B cell (primary cell): ENCODE data around the gene TBC1D2B. TPM values are rescaled to one million over a fixed set of nuclear protein-coding genes. Genes with fewer than 3 reads are reported as not detected.
A peak's percentile ranks its signal among the peaks of the same experiment; 100 is the strongest.
"Not testable (repeated sequence)": the region's sequence is repeated elsewhere in the genome, so short reads cannot be mapped to it uniquely, and the experiment has no call there.

Experiments
- ATAC-seq: fragments of 200-7000 bp; cut with Tn5 transposase; one replicate; pipeline ENCODE4 v1.10.0; 2021; ENCODE audit warnings: low read depth, mild to moderate bottlenecking, moderate number of reproducible peaks, moderate library complexity
- CTCF ChIA-PET: fragments of 350-600 bp; sonication (Branson Sonifier 250); formaldehyde crosslinking; loops from one replicate; lab custom pipeline; 2021; ENCODE audit warnings: antibody characterized with exemption, inconsistent platforms; lab: Charles Lee
- POLR2A ChIA-PET: fragments of 350-600 bp; sonication (Branson Sonifier 250); formaldehyde crosslinking; loops from one replicate; lab custom pipeline; 2021; ENCODE audit warnings: antibody characterized with exemption; lab: Charles Lee
- DNase-seq: peaks from one replicate; pipeline ENCODE4 v3.0.0; 2013
- H2AFZ ChIP-seq: 2 replicates; pipeline ENCODE4 v1.6.1; 2012; ENCODE audit warnings: mild to moderate bottlenecking, low read depth, low read length; ENCODE audit not compliant: insufficient read depth, poor library complexity, severe bottlenecking
- H3K27ac ChIP-seq, 2 donors: 1 replicate in 1 of 2; 2 replicates in 1 of 2; pipeline ENCODE4 v1.5.1; 2012 to 2013; ENCODE audit warnings: low read length in 2 of 2, mild to moderate bottlenecking in 2 of 2, moderate library complexity in 1 of 2
- H3K27me3 ChIP-seq, 4 experiments: fragments of 200-600 bp in 1 of 4; sonication (generic) in 1 of 4; replicated peaks in 1 of 4; 1 replicate in 2 of 4; 2 replicates in 2 of 4; pipeline versions ENCODE4 v1.6.1 to v1.7.0; 2013 to 2016; ENCODE audit warnings: low read length in 3 of 4, mild to moderate bottlenecking in 2 of 4, mixed read lengths in 1 of 4, moderate library complexity in 1 of 4; ENCODE audit not compliant: insufficient read depth in 4 of 4, control insufficient read depth in 3 of 4; ENCODE audit errors: control extremely low read depth in 1 of 4
- H3K36me3 ChIP-seq, 2 experiments: replicated peaks in 1 of 2; 1 replicate in 1 of 2; 2 replicates in 1 of 2; pipeline versions ENCODE4 v1.6.1 to v1.7.1; 2013; ENCODE audit warnings: low read length in 1 of 2; ENCODE audit not compliant: insufficient read depth in 2 of 2, control insufficient read depth in 1 of 2; ENCODE audit errors: control extremely low read depth in 1 of 2, extremely low read depth in 1 of 2
- H3K4me1 ChIP-seq, 2 donors: fragments of 200-600 bp in 1 of 2; sonication (generic) in 1 of 2; 1 replicate in 1 of 2; 2 replicates in 1 of 2; pipeline versions ENCODE4 v1.5.1 to v1.6.1; 2013 to 2017; ENCODE audit warnings: low read length in 2 of 2; ENCODE audit not compliant: control insufficient read depth in 2 of 2, insufficient read depth in 2 of 2
- H3K4me2 ChIP-seq: replicated peaks from 2 replicates; pipeline ENCODE3; 2012; ENCODE audit warnings: mild to moderate bottlenecking, low read depth, low read length; ENCODE audit not compliant: poor library complexity, severe bottlenecking
- H3K4me3 ChIP-seq, 5 experiments: fragments of 200-600 bp in 1 of 5; sonication (generic) in 1 of 5; 1 replicate in 3 of 5; 2 replicates in 2 of 5; pipeline versions ENCODE4 v1.5.1 to v1.7.0; 2011 to 2016; ENCODE audit warnings: low read length in 4 of 5, mild to moderate bottlenecking in 4 of 5, low read depth in 2 of 5, control low read depth in 1 of 5, moderate library complexity in 1 of 5; ENCODE audit not compliant: insufficient read depth in 1 of 5; ENCODE audit errors: control extremely low read depth in 1 of 5, extremely low read depth in 1 of 5
- H3K79me2 ChIP-seq: fragments of 200-600 bp; sonication (generic); one replicate; pipeline ENCODE4 v1.6.0; 2016; ENCODE audit warnings: low read length; ENCODE audit not compliant: control insufficient read depth, insufficient read depth
- H3K9ac ChIP-seq: fragments of 200-600 bp; sonication (generic); 2 replicates; pipeline ENCODE4 v1.6.1; 2017; ENCODE audit warnings: mild to moderate bottlenecking, low read length, moderate library complexity
- H3K9me3 ChIP-seq, 3 donors: one replicate each; pipeline versions ENCODE4 v1.6.1 to v1.7.1; 2013; ENCODE audit warnings: low read length in 2 of 3; ENCODE audit not compliant: control insufficient read depth in 2 of 3, insufficient read depth in 1 of 3; ENCODE audit errors: control extremely low read depth in 1 of 3
- H4K20me1 ChIP-seq: 2 replicates; pipeline ENCODE4 v1.6.0; 2012; ENCODE audit warnings: mild to moderate bottlenecking, low read length; ENCODE audit not compliant: insufficient read depth, control insufficient read depth, poor library complexity, severe bottlenecking
- H3K27ac Mint-ChIP-seq: one replicate; pipeline ENCODE4 v1.8.0; 2021; ENCODE audit warnings: mixed read lengths
- H3K27me3 Mint-ChIP-seq: one replicate; pipeline ENCODE4 v1.8.0; 2021; ENCODE audit warnings: mixed read lengths
- H3K4me1 Mint-ChIP-seq: one replicate; pipeline ENCODE4 v1.8.0; 2021; ENCODE audit warnings: mixed read lengths
- H3K4me3 Mint-ChIP-seq: one replicate; pipeline ENCODE4 v1.8.0; 2021; ENCODE audit warnings: mixed read lengths
- H3K9me3 Mint-ChIP-seq: one replicate; pipeline ENCODE4 v1.8.0; 2022; ENCODE audit warnings: mixed read lengths; ENCODE audit not compliant: insufficient read depth
- WGBS: methylation state at CpG from one replicate; pipeline ENCODE4 v1.1.5; 2013; ENCODE audit warnings: missing lambda C conversion rate; ENCODE audit not compliant: insufficient coverage; 5-methylcytosine and 5-hydroxymethylcytosine counted together
- intact Hi-C: fragments of 100-400 bp; cut with micrococcal nuclease; formaldehyde crosslinking; loops from one replicate; pipeline ENCODE4 v1.10.0; 2022
- polyA plus RNA-seq: library from polyadenylated mRNA; depleted of rRNA; stranded (reverse); fragments of >200 nt; gene quantifications from 2 replicates; pipeline ENCODE4 v1.2.3, GENCODE V29; 2012
- total RNA-seq, 2 donors: library from RNA; stranded (reverse); fragments of 120-200 nt in 1 of 2; gene quantifications; 1 replicate in 1 of 2; 2 replicates in 1 of 2; pipeline versions ENCODE4 v1.2.3 to v1.2.4, GENCODE V29; 2013 to 2022

Gene TBC1D2B
- total and polyA plus RNA-seq, 2 donors (not counting 1 experiment from before 2014, with no cell fraction given): 8.5 to 26.1 TPM

- H3K9ac ChIP-seq, H3K79me2 ChIP-seq, H3K27me3 ChIP-seq, H3K36me3 ChIP-seq, H3K4me3 ChIP-seq, H3K4me3 Mint-ChIP-seq, H3K4me1 Mint-ChIP-seq, DNase-seq, H3K9me3 ChIP-seq, H4K20me1 ChIP-seq, H3K27ac Mint-ChIP-seq, H3K4me2 ChIP-seq, H3K9me3 Mint-ChIP-seq, intact Hi-C loops, H3K27ac ChIP-seq, H3K4me1 ChIP-seq, H3K27me3 Mint-ChIP-seq, H2AFZ ChIP-seq, POLR2A ChIA-PET: not testable (repeated sequence)
- no CpG with 5 or more reads among the region's 5 CpGs for WGBS
- ATAC-seq: peak; percentile 17
- CTCF ChIA-PET: interaction anchor here (1.3 to 7.1 kb wide), 2 partner anchors 155 to 242 kb away, joined by 3 to 164 read pairs; no protein-coding TSS in a partner anchor
Observed at GRCh38 chr15:77953926-77954325, 123.6 kb downstream of the TBC1D2B start.

- H3K4me1 Mint-ChIP-seq, H3K27ac ChIP-seq, intact Hi-C loops, POLR2A ChIA-PET, H3K4me3 ChIP-seq, H3K36me3 ChIP-seq, H3K27ac Mint-ChIP-seq, CTCF ChIA-PET, H3K9ac ChIP-seq, DNase-seq, H3K27me3 ChIP-seq, H4K20me1 ChIP-seq, H3K4me3 Mint-ChIP-seq, H2AFZ ChIP-seq, H3K9me3 Mint-ChIP-seq, H3K4me1 ChIP-seq, H3K4me2 ChIP-seq, H3K79me2 ChIP-seq, H3K27me3 Mint-ChIP-seq, ATAC-seq, H3K9me3 ChIP-seq: not testable (repeated sequence)
- no CpG with 5 or more reads among the region's 5 CpGs for WGBS
Observed at GRCh38 chr15:77952928-77953446, 124.5 kb downstream of the TBC1D2B start.

- H3K27ac ChIP-seq, H3K9me3 ChIP-seq, H3K9ac ChIP-seq, H3K27ac Mint-ChIP-seq, H3K4me3 ChIP-seq, CTCF ChIA-PET, H3K4me2 ChIP-seq, H4K20me1 ChIP-seq, intact Hi-C loops, H3K4me3 Mint-ChIP-seq, ATAC-seq, DNase-seq, H3K27me3 ChIP-seq, H3K36me3 ChIP-seq, H2AFZ ChIP-seq, H3K4me1 Mint-ChIP-seq, H3K79me2 ChIP-seq, H3K4me1 ChIP-seq, H3K9me3 Mint-ChIP-seq, H3K27me3 Mint-ChIP-seq, POLR2A ChIA-PET: not testable (repeated sequence)
- WGBS: 100% methylated on average over 1 of the region's 5 CpGs
Observed at GRCh38 chr15:77951105-77951786, 126.3 kb downstream of the TBC1D2B start.

GRCh38 chr15:77950470-77950869, 127.0 kb downstream of the TBC1D2B start:
- H3K27ac ChIP-seq, H3K36me3 ChIP-seq, H3K4me3 Mint-ChIP-seq, POLR2A ChIA-PET, H3K27me3 Mint-ChIP-seq, H3K4me2 ChIP-seq, H3K9ac ChIP-seq, H2AFZ ChIP-seq, H3K79me2 ChIP-seq, H3K4me1 ChIP-seq, H3K9me3 Mint-ChIP-seq, H3K4me3 ChIP-seq, CTCF ChIA-PET, ATAC-seq, H3K9me3 ChIP-seq, DNase-seq, H4K20me1 ChIP-seq, H3K27ac Mint-ChIP-seq, H3K27me3 ChIP-seq, intact Hi-C loops, H3K4me1 Mint-ChIP-seq: not testable (repeated sequence)
- WGBS: no CpG with 5 or more reads among the region's 2 CpGs
